ENCODE data around the gene GAB3. TPM values are rescaled to one million over a fixed set of nuclear protein-coding genes. Genes with fewer than 3 reads are reported as not detected.

Gene GAB3
- total and polyA plus RNA-seq, 9 of the 15 experiments (the other 6 are each of a cell fraction or from before 2014, with no cell fraction given): 16.1 to 31.4 (median 20.2) TPM

DNA sequence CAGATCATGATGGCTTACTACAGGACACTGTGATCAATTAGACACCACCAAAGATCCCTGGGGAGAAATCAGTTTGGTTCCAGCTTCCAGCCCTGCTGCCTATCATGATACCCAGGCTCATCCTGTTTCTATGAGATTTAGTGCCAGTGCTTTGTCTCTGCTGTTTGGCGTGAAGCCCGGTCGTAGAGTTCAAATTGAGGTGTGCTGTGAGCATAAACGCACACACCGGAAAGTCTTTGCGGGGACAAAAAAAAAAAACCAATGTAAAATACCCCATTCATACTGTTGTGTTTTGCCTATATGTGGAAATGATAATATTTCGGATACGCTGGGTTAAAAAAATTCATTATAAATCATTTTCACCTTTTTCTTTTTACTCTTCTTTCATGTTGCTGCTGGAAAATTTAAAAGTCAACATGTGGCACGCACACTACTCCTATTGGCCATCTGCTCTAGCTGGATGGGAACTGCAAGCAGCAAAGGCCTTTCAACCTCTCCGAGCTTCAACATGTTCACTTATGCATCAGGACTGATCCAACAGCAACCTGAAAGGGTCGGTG is 11.2 kb upstream of the GAB3 start (continued):
- TF ChIP-seq, protein P1, sequence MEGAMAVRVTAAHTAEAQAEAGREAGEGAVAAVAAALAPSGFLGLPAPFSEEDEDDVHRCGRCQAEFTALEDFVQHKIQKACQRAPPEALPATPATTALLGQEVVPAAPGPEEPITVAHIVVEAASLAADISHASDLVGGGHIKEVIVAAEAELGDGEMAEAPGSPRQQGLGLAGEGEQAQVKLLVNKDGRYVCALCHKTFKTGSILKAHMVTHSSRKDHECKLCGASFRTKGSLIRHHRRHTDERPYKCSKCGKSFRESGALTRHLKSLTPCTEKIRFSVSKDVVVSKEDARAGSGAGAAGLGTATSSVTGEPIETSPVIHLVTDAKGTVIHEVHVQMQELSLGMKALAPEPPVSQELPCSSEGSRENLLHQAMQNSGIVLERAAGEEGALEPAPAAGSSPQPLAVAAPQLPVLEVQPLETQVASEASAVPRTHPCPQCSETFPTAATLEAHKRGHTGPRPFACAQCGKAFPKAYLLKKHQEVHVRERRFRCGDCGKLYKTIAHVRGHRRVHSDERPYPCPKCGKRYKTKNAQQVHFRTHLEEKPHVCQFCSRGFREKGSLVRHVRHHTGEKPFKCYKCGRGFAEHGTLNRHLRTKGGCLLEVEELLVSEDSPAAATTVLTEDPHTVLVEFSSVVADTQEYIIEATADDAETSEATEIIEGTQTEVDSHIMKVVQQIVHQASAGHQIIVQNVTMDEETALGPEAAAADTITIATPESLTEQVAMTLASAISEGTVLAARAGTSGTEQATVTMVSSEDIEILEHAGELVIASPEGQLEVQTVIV (CRISPR knock-in tag; IDR thresholded peaks at IDR 0.05; ENCODE audit: borderline replicate concordance): no peak
- TF ChIP-seq CBFA2T2 (conservative IDR thresholded peaks at IDR 0.05): peak; percentile 35; the same call in 1 of the 2 replicates
- no peak for TF ChIP-seq ARID2 (IDR thresholded peaks at IDR 0.05)
- TF ChIP-seq MYBL2 (IDR thresholded peaks at IDR 0.05; ENCODE audit: low read depth): peak; percentile 69
- no peak for TF ChIP-seq MYBL2 (CRISPR knock-in tag; IDR thresholded peaks at IDR 0.05; ENCODE audit: borderline replicate concordance)

DNA sequence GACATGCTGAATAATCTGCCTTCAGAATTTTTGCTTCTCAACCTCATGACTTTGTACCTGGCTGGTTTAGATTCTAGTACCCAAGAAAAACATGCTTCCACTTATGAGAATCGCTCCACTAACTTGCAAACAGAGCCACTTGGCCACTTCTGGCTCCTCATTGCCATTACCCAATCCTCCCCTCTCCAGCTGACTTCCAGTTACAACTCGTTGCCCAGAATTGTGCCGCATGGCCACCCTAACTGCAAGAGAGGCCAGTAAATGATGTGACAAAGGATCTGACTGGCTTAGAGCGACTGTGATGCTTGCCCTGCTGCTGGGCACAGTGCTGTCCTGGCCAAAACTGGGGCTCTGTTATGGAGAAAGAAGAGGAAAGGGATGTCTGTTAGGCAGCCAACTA is 7.8 kb upstream of the GAB3 start:
- DNase-seq (ENCODE audit: extremely low read depth in 1 of 4, low spot score in 3 of 4) (no peak), FAIRE-seq (peak; percentile 15), ATAC-seq (no peak)
- no peaks in the 10 kb centered on the region for H3K9me1 ChIP-seq (ENCODE audit: control insufficient read depth, insufficient read depth, low read length)
- H3K27me3 ChIP-seq (ENCODE audit: control insufficient read depth in 2 of 2, insufficient read depth in 2 of 2, low read length in 2 of 2): no peaks in the 10 kb centered on the region
- ChIA-PET POLR2A (interaction anchor here (0.6 kb wide), 1 partner anchor 20 kb away, joined by 3 read pairs; no protein-coding TSS in a partner anchor), CTCF (ENCODE audit: low intra/inter-chr PET ratio) (no interaction called here)
- peak overlapping the region; percentile 87 for H2AFZ ChIP-seq (ENCODE audit: low read depth, low read length)
- no peak overlapping the region for H3K27ac ChIP-seq (ENCODE audit: extremely low read depth, low read depth, low read length)
- H4K20me1 ChIP-seq (replicated peaks; ENCODE audit: control insufficient read depth, insufficient read depth, low read length): no peaks in the 10 kb centered on the region
- in situ Hi-C loops (cut with MboI) (no loop called here), intact Hi-C loops (cut with micrococcal nuclease) (no loop called here)
- peak overlapping the region in 1 of 2 experiments; percentile 43; a peak in 1 of 4 replicates for H3K9ac ChIP-seq (ENCODE audit: insufficient read depth in 1 of 2, low read depth in 2 of 2, low read length in 2 of 2)
- BruUV-seq (replicated peaks): no TSS peak
- H3K79me2 ChIP-seq (ENCODE audit: control insufficient read depth, insufficient read depth, low read length): peaks cover 25% of the 10 kb centered on the region
- peaks cover 4% of the 10 kb centered on the region; the same call in 2 of the 3 replicates for H3K36me3 ChIP-seq (ENCODE audit: control insufficient read depth, insufficient read depth, low read length)
- no peaks in the 10 kb centered on the region for H3K9me3 ChIP-seq (replicated peaks; ENCODE audit: control insufficient read depth, insufficient read depth, low read depth, low read length)
- H3K4me3 ChIP-seq: no peak overlapping the region
- H3K4me2 ChIP-seq (ENCODE audit: insufficient read depth, low read length): no peak overlapping the region
- peaks cover 12 to 34% of the 10 kb centered on the region in 2 experiments; a peak in 4 of 5 replicates for H3K4me1 ChIP-seq (replicated peaks in 1 of 2; ENCODE audit: control insufficient read depth in 2 of 2, insufficient read depth in 2 of 2, low read length in 2 of 2)
- WGBS (ENCODE audit: insufficient coverage, low coverage, missing lambda C conversion rate): 61% methylated on average over 4 of the region's 4 CpGs
- TF ChIP-seq, protein P2, sequence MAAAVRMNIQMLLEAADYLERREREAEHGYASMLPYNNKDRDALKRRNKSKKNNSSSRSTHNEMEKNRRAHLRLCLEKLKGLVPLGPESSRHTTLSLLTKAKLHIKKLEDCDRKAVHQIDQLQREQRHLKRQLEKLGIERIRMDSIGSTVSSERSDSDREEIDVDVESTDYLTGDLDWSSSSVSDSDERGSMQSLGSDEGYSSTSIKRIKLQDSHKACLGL (CRISPR knock-in tag; IDR thresholded peaks at IDR 0.05; ENCODE audit: borderline replicate concordance, poor library complexity, severe bottlenecking): no peak
- TF ChIP-seq ZC3H4 (CRISPR knock-in tag; IDR thresholded peaks at IDR 0.05; ENCODE audit: borderline replicate concordance) (no peak), KLF6 (CRISPR knock-in tag; IDR thresholded peaks at IDR 0.05; ENCODE audit: borderline replicate concordance) (no peak), ZKSCAN1 (IDR thresholded peaks at IDR 0.05; ENCODE audit: low read depth, low read length) (no peak), CBFB (CRISPR knock-in tag; IDR thresholded peaks at IDR 0.05) (no peak), SMARCA4 (IDR thresholded peaks at IDR 0.05) (no peak), RBFOX2 (IDR thresholded peaks at IDR 0.05; ENCODE audit: low read depth, low read length) (no peak)
- TF ChIP-seq, protein P3, sequence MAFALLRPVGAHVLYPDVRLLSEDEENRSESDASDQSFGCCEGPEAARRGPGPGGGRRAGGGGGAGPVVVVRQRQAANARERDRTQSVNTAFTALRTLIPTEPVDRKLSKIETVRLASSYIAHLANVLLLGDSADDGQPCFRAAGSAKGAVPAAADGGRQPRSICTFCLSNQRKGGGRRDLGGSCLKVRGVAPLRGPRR (CRISPR knock-in tag; IDR thresholded peaks at IDR 0.05): no peak
- TF ChIP-seq, protein P4, sequence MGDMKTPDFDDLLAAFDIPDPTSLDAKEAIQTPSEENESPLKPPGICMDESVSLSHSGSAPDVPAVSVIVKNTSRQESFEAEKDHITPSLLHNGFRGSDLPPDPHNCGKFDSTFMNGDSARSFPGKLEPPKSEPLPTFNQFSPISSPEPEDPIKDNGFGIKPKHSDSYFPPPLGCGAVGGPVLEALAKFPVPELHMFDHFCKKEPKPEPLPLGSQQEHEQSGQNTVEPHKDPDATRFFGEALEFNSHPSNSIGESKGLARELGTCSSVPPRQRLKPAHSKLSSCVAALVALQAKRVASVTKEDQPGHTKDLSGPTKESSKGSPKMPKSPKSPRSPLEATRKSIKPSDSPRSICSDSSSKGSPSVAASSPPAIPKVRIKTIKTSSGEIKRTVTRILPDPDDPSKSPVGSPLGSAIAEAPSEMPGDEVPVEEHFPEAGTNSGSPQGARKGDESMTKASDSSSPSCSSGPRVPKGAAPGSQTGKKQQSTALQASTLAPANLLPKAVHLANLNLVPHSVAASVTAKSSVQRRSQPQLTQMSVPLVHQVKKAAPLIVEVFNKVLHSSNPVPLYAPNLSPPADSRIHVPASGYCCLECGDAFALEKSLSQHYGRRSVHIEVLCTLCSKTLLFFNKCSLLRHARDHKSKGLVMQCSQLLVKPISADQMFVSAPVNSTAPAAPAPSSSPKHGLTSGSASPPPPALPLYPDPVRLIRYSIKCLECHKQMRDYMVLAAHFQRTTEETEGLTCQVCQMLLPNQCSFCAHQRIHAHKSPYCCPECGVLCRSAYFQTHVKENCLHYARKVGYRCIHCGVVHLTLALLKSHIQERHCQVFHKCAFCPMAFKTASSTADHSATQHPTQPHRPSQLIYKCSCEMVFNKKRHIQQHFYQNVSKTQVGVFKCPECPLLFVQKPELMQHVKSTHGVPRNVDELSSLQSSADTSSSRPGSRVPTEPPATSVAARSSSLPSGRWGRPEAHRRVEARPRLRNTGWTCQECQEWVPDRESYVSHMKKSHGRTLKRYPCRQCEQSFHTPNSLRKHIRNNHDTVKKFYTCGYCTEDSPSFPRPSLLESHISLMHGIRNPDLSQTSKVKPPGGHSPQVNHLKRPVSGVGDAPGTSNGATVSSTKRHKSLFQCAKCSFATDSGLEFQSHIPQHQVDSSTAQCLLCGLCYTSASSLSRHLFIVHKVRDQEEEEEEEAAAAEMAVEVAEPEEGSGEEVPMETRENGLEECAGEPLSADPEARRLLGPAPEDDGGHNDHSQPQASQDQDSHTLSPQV (IDR thresholded peaks at IDR 0.05): no peak

Measured in K562 (cell line).